Neural progenitor cell (in vitro differentiated cells): ENCODE results near the gene MAT1A. TPM values are rescaled to one million over a fixed set of nuclear protein-coding genes. Genes with fewer than 3 reads are reported as not detected.
"Not testable (repeated sequence)": the region's sequence is repeated elsewhere in the genome, so short reads cannot be mapped to it uniquely, and the experiment has no call there.

Source experiments
- DNase-seq: peaks from one replicate; pipeline ENCODE4 v3.0.0-alpha.2; 2016; ENCODE audit warnings: low spot score
- H2AFZ ChIP-seq: fragments of 200-600 bp; sonication (generic); replicated peaks from 2 replicates; pipeline ENCODE4 v1.6.1; 2016; ENCODE audit warnings: antibody characterized with exemption
- H3F3A ChIP-seq: fragments of 200-600 bp; sonication (generic); 2 replicates; pipeline ENCODE4 v1.6.1; 2016; ENCODE audit warnings: antibody characterized with exemption, low read depth
- H3K27ac ChIP-seq: fragments of 200-600 bp; sonication (generic); 2 replicates; pipeline ENCODE4 v1.5.1; 2016; ENCODE audit warnings: mild to moderate bottlenecking
- H3K27me3 ChIP-seq: fragments of 200-600 bp; sonication (generic); 2 replicates; pipeline ENCODE4 v1.6.1; 2016; ENCODE audit warnings: mild to moderate bottlenecking, moderate library complexity
- H3K36me3 ChIP-seq: fragments of 200-600 bp; sonication (generic); 2 replicates; pipeline ENCODE4 v1.5.1; 2016
- H3K4me1 ChIP-seq: fragments of 200-600 bp; sonication (generic); 2 replicates; pipeline ENCODE4 v1.6.1; 2016; ENCODE audit warnings: mixed run types
- H3K4me2 ChIP-seq: fragments of 200-600 bp; sonication (generic); 2 replicates; pipeline ENCODE4 v1.6.1; 2016
- H3K4me3 ChIP-seq: fragments of 200-600 bp; sonication (generic); 2 replicates; pipeline ENCODE4 v1.5.1; 2016
- H3K79me2 ChIP-seq: fragments of 200-600 bp; sonication (generic); 2 replicates; pipeline ENCODE4 v1.6.1; 2016; ENCODE audit warnings: low read depth
- H3K9ac ChIP-seq: fragments of 200-600 bp; sonication (generic); 2 replicates; pipeline ENCODE4 v1.6.1; 2016
- H3K9me3 ChIP-seq: fragments of 200-600 bp; sonication (generic); 2 replicates; pipeline ENCODE4 v1.5.1; 2016; ENCODE audit warnings: low read depth
- H4K20me1 ChIP-seq: fragments of 200-600 bp; sonication (generic); 2 replicates; pipeline ENCODE4 v1.6.1; 2016; ENCODE audit warnings: low read depth
- H3K27ac Mint-ChIP-seq: 3 replicates; pipeline ENCODE4 v1.8.0; 2021; ENCODE audit warnings: mixed read lengths
- H3K27me3 Mint-ChIP-seq: 2 replicates; pipeline ENCODE4 v1.8.0; 2022; ENCODE audit warnings: low read depth, mild to moderate bottlenecking, inconsistent platforms, moderate library complexity, mixed read lengths; ENCODE audit not compliant: insufficient read depth
- H3K36me3 Mint-ChIP-seq: 3 replicates; pipeline ENCODE4 v1.8.0; 2021; ENCODE audit warnings: mixed read lengths
- H3K4me1 Mint-ChIP-seq: 3 replicates; pipeline ENCODE4 v1.8.0; 2021; ENCODE audit warnings: mixed read lengths
- H3K4me3 Mint-ChIP-seq: 3 replicates; pipeline ENCODE4 v1.8.0; 2021; ENCODE audit warnings: mild to moderate bottlenecking, moderate library complexity, mixed read lengths
- H3K9me3 Mint-ChIP-seq: 3 replicates; pipeline ENCODE4 v1.8.0; 2020; ENCODE audit warnings: mixed read lengths
- EZH2 ChIP-seq: fragments of 200-600 bp; sonication (generic); IDR thresholded peaks from 2 replicates; pipeline ENCODE4 v1.6.1; 2017; ENCODE audit warnings: antibody characterized with exemption, mild to moderate bottlenecking, moderate library complexity
- EZH2phosphoT487 ChIP-seq: fragments of 200-600 bp; sonication (generic); IDR thresholded peaks from 2 replicates; pipeline ENCODE4 v1.6.1; 2017; ENCODE audit warnings: antibody characterized with exemption
- total RNA-seq: library from RNA; depleted of rRNA; stranded (reverse); fragments of >200 nt; gene quantifications from 2 replicates; pipeline ENCODE4 v1.2.3, GENCODE V29; 2015; ENCODE audit warnings: low replicate concordance
- TF ChIP-seq, protein P1 (sequence below): fragments of 200-600 bp; sonication (generic); IDR thresholded peaks from 2 replicates; pipeline ENCODE4 v1.5.1; 2017; ENCODE audit warnings: antibody characterized with exemption, mild to moderate bottlenecking

Gene MAT1A
- total RNA-seq, 1 donor from 2014 or later = not detected

DNA sequence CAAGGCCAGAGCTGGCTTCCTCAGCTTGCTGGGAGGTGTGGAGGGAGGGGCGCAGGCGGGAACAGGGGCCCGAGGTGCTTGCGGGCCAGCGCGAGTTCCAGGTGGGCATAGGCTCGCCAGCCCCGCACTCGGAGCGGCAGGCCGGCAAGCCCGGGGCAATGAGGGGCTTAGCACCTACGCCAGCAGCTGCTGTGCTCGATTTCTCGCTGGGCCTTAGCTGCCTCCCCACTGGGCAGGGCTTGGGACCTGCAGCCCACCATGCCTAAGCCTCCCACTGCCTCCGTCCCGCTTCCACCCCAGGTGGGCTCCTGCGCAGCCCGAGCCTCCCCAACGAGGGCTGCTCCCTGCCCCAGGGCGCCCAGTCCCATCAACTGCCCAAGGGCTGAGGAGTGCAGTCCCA lies 25.9 kb upstream of the MAT1A start:
- Histone ChIP-seq H4K20me1 (no peaks in the 10 kb centered on the region), H3F3A (no peaks in the 10 kb centered on the region), H3K4me1 (no peaks in the 10 kb centered on the region), H3K27ac (no peak overlapping the region), H3K4me3 (no peak overlapping the region), H2AFZ (no peak overlapping the region), H3K9ac (no peak overlapping the region), H3K27me3 (no peaks in the 10 kb centered on the region), H3K9me3 (no peaks in the 10 kb centered on the region), H3K4me2 (no peak overlapping the region), H3K36me3 (no peaks in the 10 kb centered on the region), H3K79me2 (no peaks in the 10 kb centered on the region)
- H3K9me3 Mint-ChIP-seq = no peaks in the 10 kb centered on the region
- H3K36me3 Mint-ChIP-seq = no peaks in the 10 kb centered on the region
- TF ChIP-seq, protein P1, sequence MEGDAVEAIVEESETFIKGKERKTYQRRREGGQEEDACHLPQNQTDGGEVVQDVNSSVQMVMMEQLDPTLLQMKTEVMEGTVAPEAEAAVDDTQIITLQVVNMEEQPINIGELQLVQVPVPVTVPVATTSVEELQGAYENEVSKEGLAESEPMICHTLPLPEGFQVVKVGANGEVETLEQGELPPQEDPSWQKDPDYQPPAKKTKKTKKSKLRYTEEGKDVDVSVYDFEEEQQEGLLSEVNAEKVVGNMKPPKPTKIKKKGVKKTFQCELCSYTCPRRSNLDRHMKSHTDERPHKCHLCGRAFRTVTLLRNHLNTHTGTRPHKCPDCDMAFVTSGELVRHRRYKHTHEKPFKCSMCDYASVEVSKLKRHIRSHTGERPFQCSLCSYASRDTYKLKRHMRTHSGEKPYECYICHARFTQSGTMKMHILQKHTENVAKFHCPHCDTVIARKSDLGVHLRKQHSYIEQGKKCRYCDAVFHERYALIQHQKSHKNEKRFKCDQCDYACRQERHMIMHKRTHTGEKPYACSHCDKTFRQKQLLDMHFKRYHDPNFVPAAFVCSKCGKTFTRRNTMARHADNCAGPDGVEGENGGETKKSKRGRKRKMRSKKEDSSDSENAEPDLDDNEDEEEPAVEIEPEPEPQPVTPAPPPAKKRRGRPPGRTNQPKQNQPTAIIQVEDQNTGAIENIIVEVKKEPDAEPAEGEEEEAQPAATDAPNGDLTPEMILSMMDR = no peak
- TF ChIP-seq EZH2 = no peak
- TF ChIP-seq EZH2phosphoT487 = no peak
- H3K4me3 Mint-ChIP-seq = no peak overlapping the region
- peaks cover 2% of the 10 kb centered on the region for H3K27me3 Mint-ChIP-seq
- no peak overlapping the region for H3K27ac Mint-ChIP-seq
- H3K4me1 Mint-ChIP-seq = no peaks in the 10 kb centered on the region
- no peak for DNase-seq

DNA sequence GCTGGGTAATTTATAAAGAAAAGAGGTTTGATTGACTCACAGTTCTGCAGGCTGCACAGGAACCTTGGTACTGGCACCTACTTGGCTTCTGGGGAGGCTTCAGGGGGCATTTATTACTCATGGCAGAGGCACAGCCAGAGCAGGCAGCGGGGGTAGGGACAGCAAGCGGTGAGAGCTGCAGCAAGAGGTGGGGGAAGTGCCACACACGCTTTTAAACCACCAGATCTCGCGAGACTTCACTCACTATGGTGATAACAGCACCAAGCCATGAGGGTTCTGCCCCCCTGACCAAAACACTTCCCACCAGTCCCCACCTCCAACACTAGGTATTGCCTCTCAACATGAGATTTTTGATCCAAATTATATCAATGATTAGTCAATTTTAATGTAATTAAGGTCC lies 24.1 kb upstream of the MAT1A start:
- peaks cover 5% of the 10 kb centered on the region for H3K9me3 Mint-ChIP-seq
- Histone ChIP-seq H3F3A (no peaks in the 10 kb centered on the region), H3K9ac (no peak overlapping the region), H3K4me1 (no peaks in the 10 kb centered on the region), H2AFZ (no peak overlapping the region), H3K79me2 (no peaks in the 10 kb centered on the region), H3K27me3 (no peaks in the 10 kb centered on the region), H3K4me2 (no peak overlapping the region), H3K36me3 (no peaks in the 10 kb centered on the region), H4K20me1 (no peaks in the 10 kb centered on the region), H3K4me3 (no peak overlapping the region), H3K27ac (no peak overlapping the region), H3K9me3 (no peaks in the 10 kb centered on the region)
- DNase-seq = no peak
- TF ChIP-seq EZH2phosphoT487 (no peak), EZH2 (no peak)
- TF ChIP-seq, protein P1 = no peak
- H3K36me3 Mint-ChIP-seq = no peaks in the 10 kb centered on the region
- H3K4me1 Mint-ChIP-seq = no peaks in the 10 kb centered on the region
- no peak overlapping the region for H3K27ac Mint-ChIP-seq
- H3K27me3 Mint-ChIP-seq = peaks cover 2% of the 10 kb centered on the region
- no peak overlapping the region for H3K4me3 Mint-ChIP-seq

DNA sequence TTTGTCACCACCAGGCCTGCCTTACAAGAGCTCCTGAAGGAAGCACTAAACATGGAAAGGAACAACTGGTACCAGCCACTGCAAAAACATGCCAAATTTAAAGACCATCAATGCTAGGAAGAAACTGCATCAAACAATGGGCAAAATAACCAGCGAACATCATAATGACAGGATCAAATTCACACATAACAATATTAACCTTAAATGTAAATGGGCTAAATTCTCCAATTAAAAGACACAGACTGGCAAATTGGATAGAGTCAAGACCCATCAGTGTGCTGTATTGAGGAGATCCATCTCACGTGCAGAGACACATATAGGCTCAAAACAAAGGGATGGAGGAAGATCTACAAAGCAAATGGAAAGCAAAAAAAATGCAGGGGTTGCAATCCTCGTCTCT lies 16.5 kb upstream of the MAT1A start:
- H3F3A ChIP-seq, H3K4me2 ChIP-seq, H3K27ac ChIP-seq, H3K27me3 Mint-ChIP-seq, H3K79me2 ChIP-seq, H3K36me3 ChIP-seq, H3K9me3 ChIP-seq, H3K9ac ChIP-seq, H4K20me1 ChIP-seq, H2AFZ ChIP-seq, H3K4me1 ChIP-seq, H3K4me1 Mint-ChIP-seq, H3K36me3 Mint-ChIP-seq, DNase-seq, H3K27ac Mint-ChIP-seq, H3K27me3 ChIP-seq, H3K4me3 ChIP-seq, H3K4me3 Mint-ChIP-seq: not testable (repeated sequence)
- H3K9me3 Mint-ChIP-seq = peaks cover 34% of the 10 kb centered on the region

DNA sequence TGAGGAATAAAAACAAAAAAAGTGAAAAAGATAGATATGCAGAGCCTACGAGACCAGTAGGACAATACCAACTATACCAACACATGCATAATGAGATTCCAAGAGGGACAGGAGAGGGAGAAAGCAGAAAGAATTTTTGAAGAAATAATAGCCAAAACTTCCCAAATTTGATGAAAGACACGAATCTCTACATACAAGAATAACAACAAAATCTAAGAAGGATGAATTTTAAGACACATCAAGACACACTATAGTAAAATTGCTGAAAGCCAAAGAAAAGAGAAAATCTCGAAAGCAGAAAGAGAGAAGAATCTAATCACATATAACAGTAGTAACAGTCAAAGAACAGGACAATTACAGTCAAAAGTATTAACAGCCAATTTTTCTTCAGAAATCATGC lies 7.5 kb upstream of the MAT1A start:
- no peaks in the 10 kb centered on the region for H3K27me3 ChIP-seq
- H4K20me1 ChIP-seq = no peaks in the 10 kb centered on the region
- no peaks in the 10 kb centered on the region for H3K27me3 Mint-ChIP-seq
- H3K4me1 ChIP-seq = no peaks in the 10 kb centered on the region
- no peak overlapping the region for H3K27ac Mint-ChIP-seq
- H2AFZ ChIP-seq = no peak overlapping the region
- no peak overlapping the region for H3K4me3 ChIP-seq
- H3K36me3 ChIP-seq = no peaks in the 10 kb centered on the region
- H3K4me1 Mint-ChIP-seq = no peaks in the 10 kb centered on the region
- H3F3A ChIP-seq = no peaks in the 10 kb centered on the region
- H3K4me3 Mint-ChIP-seq = no peak overlapping the region
- H3K79me2 ChIP-seq = no peaks in the 10 kb centered on the region
- H3K4me2 ChIP-seq = no peak overlapping the region
- peaks cover 9% of the 10 kb centered on the region for H3K9me3 Mint-ChIP-seq
- TF ChIP-seq, protein P1 = no peak
- TF ChIP-seq EZH2 (no peak), EZH2phosphoT487 (no peak)
- DNase-seq = no peak
- no peaks in the 10 kb centered on the region for H3K36me3 Mint-ChIP-seq
- H3K9me3 ChIP-seq = no peaks in the 10 kb centered on the region
- H3K27ac ChIP-seq = no peak overlapping the region
- H3K9ac ChIP-seq = no peak overlapping the region
